MM.1S (cell line): ENCODE data around the gene SEPSECS.

Experiments
- DNase-seq: peaks from one replicate; pipeline ENCODE4 v3.0.0-alpha.2; 2015
- H2AFZ ChIP-seq: fragments of 300-600 bp; sonication (generic); 2 replicates; pipeline ENCODE4 v1.6.0; 2016; ENCODE audit warnings: antibody characterized with exemption, low read length
- H3F3A ChIP-seq: fragments of 300-600 bp; sonication (generic); 2 replicates; pipeline ENCODE4 v1.6.1; 2016; ENCODE audit warnings: mild to moderate bottlenecking, antibody characterized with exemption, low read length, moderate library complexity, mixed read lengths; ENCODE audit not compliant: insufficient read depth
- H3K27ac ChIP-seq: fragments of 300-600 bp; sonication (generic); 2 replicates; pipeline ENCODE4 v1.5.1; 2016; ENCODE audit warnings: mild to moderate bottlenecking, low read length
- H3K27me3 ChIP-seq: fragments of 300-600 bp; sonication (generic); replicated peaks from 2 replicates; pipeline ENCODE4 v1.6.0; 2016; ENCODE audit warnings: low read length; ENCODE audit not compliant: insufficient read depth
- H3K36me3 ChIP-seq: fragments of 300-600 bp; sonication (generic); replicated peaks from 2 replicates; pipeline ENCODE4 v1.6.1; 2016; ENCODE audit warnings: mild to moderate bottlenecking, low read length, mixed read lengths; ENCODE audit not compliant: insufficient read depth
- H3K4me1 ChIP-seq: fragments of 300-600 bp; sonication (generic); 2 replicates; pipeline ENCODE4 v1.6.1; 2016; ENCODE audit warnings: low read length, mixed read lengths
- H3K4me2 ChIP-seq: fragments of 300-600 bp; sonication (generic); 2 replicates; pipeline ENCODE4 v1.6.0; 2016; ENCODE audit warnings: low read depth, low read length
- H3K4me3 ChIP-seq: fragments of 300-600 bp; sonication (generic); 2 replicates; pipeline ENCODE4 v1.5.1; 2016; ENCODE audit warnings: low read length, mixed read lengths
- H3K79me2 ChIP-seq: fragments of 300-600 bp; sonication (generic); 2 replicates; pipeline ENCODE4 v1.6.1; 2016; ENCODE audit warnings: mixed run types, low read length, mixed read lengths
- H3K9ac ChIP-seq: fragments of 300-600 bp; sonication (generic); 2 replicates; pipeline ENCODE4 v1.6.1; 2016; ENCODE audit warnings: low read length, mixed read lengths
- H3K9me2 ChIP-seq: fragments of 300-600 bp; sonication (generic); replicated peaks from 2 replicates; pipeline ENCODE4 v1.6.1; 2016; ENCODE audit warnings: mild to moderate bottlenecking, low read length, mixed read lengths; ENCODE audit not compliant: insufficient read depth
- H3K9me3 ChIP-seq: fragments of 300-600 bp; sonication (generic); replicated peaks from 2 replicates; pipeline ENCODE4 v1.6.1; 2016; ENCODE audit warnings: mild to moderate bottlenecking, low read length, mixed read lengths; ENCODE audit not compliant: insufficient read depth
- H4K20me1 ChIP-seq: fragments of 300-600 bp; sonication (generic); 2 replicates; pipeline ENCODE4 v1.6.1; 2016; ENCODE audit warnings: mild to moderate bottlenecking, low read length, moderate library complexity, mixed read lengths; ENCODE audit not compliant: insufficient read depth
- EZH2 ChIP-seq: fragments of 300-600 bp; sonication (generic); optimal IDR thresholded peaks from 2 replicates; pipeline ENCODE3; 2017; ENCODE audit warnings: low read depth, mild to moderate bottlenecking, antibody characterized with exemption, low read length, mixed read lengths
- EZH2phosphoT487 ChIP-seq: fragments of 300-600 bp; sonication (generic); IDR thresholded peaks from 2 replicates; pipeline ENCODE4 v1.6.1; 2018; ENCODE audit warnings: antibody characterized with exemption, low read length
- TF ChIP-seq, protein P1 (sequence below): fragments of 300-600 bp; sonication (generic); IDR thresholded peaks from 2 replicates; pipeline ENCODE4 v1.5.1; 2016; ENCODE audit warnings: antibody characterized with exemption, low read length, mixed read lengths

SEPSECS gene

GRCh38 chr4:25160714-25161592 is 704 bp upstream of the SEPSECS start:
- no peaks in the 10 kb centered on the region for H3K9me2 ChIP-seq
- H3K27me3 ChIP-seq = no peaks in the 10 kb centered on the region
- H3K4me1 ChIP-seq = peaks cover 8% of the 10 kb centered on the region; the same call in 1 of the 2 replicates
- DNase-seq = no peak
- H2AFZ ChIP-seq = peak overlapping the region; percentile 81
- no peaks in the 10 kb centered on the region for H3K36me3 ChIP-seq
- peak overlapping the region; percentile 79 for H3K27ac ChIP-seq
- no peaks in the 10 kb centered on the region for H3K9me3 ChIP-seq
- H3K4me2 ChIP-seq = peak overlapping the region; percentile 80
- H3K4me3 ChIP-seq = peak overlapping the region; percentile 79
- TF ChIP-seq, protein P1, sequence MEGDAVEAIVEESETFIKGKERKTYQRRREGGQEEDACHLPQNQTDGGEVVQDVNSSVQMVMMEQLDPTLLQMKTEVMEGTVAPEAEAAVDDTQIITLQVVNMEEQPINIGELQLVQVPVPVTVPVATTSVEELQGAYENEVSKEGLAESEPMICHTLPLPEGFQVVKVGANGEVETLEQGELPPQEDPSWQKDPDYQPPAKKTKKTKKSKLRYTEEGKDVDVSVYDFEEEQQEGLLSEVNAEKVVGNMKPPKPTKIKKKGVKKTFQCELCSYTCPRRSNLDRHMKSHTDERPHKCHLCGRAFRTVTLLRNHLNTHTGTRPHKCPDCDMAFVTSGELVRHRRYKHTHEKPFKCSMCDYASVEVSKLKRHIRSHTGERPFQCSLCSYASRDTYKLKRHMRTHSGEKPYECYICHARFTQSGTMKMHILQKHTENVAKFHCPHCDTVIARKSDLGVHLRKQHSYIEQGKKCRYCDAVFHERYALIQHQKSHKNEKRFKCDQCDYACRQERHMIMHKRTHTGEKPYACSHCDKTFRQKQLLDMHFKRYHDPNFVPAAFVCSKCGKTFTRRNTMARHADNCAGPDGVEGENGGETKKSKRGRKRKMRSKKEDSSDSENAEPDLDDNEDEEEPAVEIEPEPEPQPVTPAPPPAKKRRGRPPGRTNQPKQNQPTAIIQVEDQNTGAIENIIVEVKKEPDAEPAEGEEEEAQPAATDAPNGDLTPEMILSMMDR = no peak
- TF ChIP-seq EZH2 (no peak), EZH2phosphoT487 (no peak)
- H4K20me1 ChIP-seq = no peaks in the 10 kb centered on the region
- peaks cover 22% of the 10 kb centered on the region for H3F3A ChIP-seq
- peak overlapping the region; percentile 78 for H3K9ac ChIP-seq
- H3K79me2 ChIP-seq = peaks cover 34% of the 10 kb centered on the region

GRCh38 chr4:25158817-25159216 is 1.4 kb downstream of the SEPSECS start:
- H3K36me3 ChIP-seq = no peaks in the 10 kb centered on the region
- no peak overlapping the region for H3K27ac ChIP-seq
- no peak for DNase-seq
- H3K4me3 ChIP-seq = no peak overlapping the region
- no peak overlapping the region for H2AFZ ChIP-seq
- peaks cover 28% of the 10 kb centered on the region for H3K79me2 ChIP-seq
- H3K9ac ChIP-seq = no peak overlapping the region
- H4K20me1 ChIP-seq = no peaks in the 10 kb centered on the region
- TF ChIP-seq EZH2phosphoT487 (no peak), EZH2 (no peak)
- TF ChIP-seq, protein P1 = no peak
- H3K4me2 ChIP-seq = peak overlapping the region; percentile 62; the same call in 1 of the 2 replicates
- peaks cover 8% of the 10 kb centered on the region; the same call in 1 of the 2 replicates for H3K4me1 ChIP-seq
- H3K9me3 ChIP-seq = no peaks in the 10 kb centered on the region
- no peaks in the 10 kb centered on the region for H3K27me3 ChIP-seq
- H3K9me2 ChIP-seq = no peaks in the 10 kb centered on the region
- H3F3A ChIP-seq = peaks cover 22% of the 10 kb centered on the region

GRCh38 chr4:25157081-25157480 is 3.2 kb downstream of the SEPSECS start:
- Histone ChIP-seq H2AFZ (no peak overlapping the region), H3K79me2 (peaks cover 14% of the 10 kb centered on the region), H3K27ac (no peak overlapping the region), H4K20me1 (no peaks in the 10 kb centered on the region), H3K9me3 (no peaks in the 10 kb centered on the region), H3F3A (peaks cover 22% of the 10 kb centered on the region), H3K36me3 (no peaks in the 10 kb centered on the region; the same call in 1 of the 2 replicates), H3K4me3 (no peak overlapping the region), H3K27me3 (no peaks in the 10 kb centered on the region), H3K9ac (no peak overlapping the region), H3K9me2 (no peaks in the 10 kb centered on the region), H3K4me2 (no peak overlapping the region), H3K4me1 (peaks cover 2% of the 10 kb centered on the region; the same call in 1 of the 2 replicates)
- no peak for DNase-seq
- TF ChIP-seq EZH2phosphoT487 = no peak
- TF ChIP-seq, protein P1 = no peak
- TF ChIP-seq EZH2 = no peak
